ENCODE measurements around the gene PUS7. TPM values are rescaled to one million over a fixed set of nuclear protein-coding genes. Genes with fewer than 3 reads are reported as not detected.
A peak's percentile ranks its signal among the peaks of the same experiment; 100 is the strongest.
"Not testable (repeated sequence)": the region's sequence is repeated elsewhere in the genome, so short reads cannot be mapped to it uniquely, and the experiment has no call there.

Gene PUS7
- total RNA-seq, 2 experiments from 2014 or later, result 42.1 to 42.6 TPM

GRCh38 chr7:105520620-105521019, 1.5 kb downstream of the PUS7 start:
- DNase-seq, H3K9me3 Mint-ChIP-seq, H3K27ac Mint-ChIP-seq, H3K27me3 Mint-ChIP-seq: not testable (repeated sequence)
- Mint-ChIP-seq H3K4me1 (peaks cover 20% of the 10 kb centered on the region), H3K36me3 (peaks cover 17% of the 10 kb centered on the region), H3K4me3 (peak overlapping the region; percentile 71)

- peak overlapping the region; percentile 55 for H3K4me3 Mint-ChIP-seq
- peaks cover 27% of the 10 kb centered on the region for H3K4me1 Mint-ChIP-seq
- H3K27ac Mint-ChIP-seq, result no peak overlapping the region
- H3K9me3 Mint-ChIP-seq, result no peaks in the 10 kb centered on the region
- peaks cover 24% of the 10 kb centered on the region for H3K36me3 Mint-ChIP-seq
- H3K27me3 Mint-ChIP-seq, result no peaks in the 10 kb centered on the region
- no peak for DNase-seq
These were observed 2.7 kb downstream of the PUS7 start for GRCh38 chr7:105519353-105519752.

GRCh38 chr7:105515610-105516009, 6.5 kb downstream of the PUS7 start:
- H3K27me3 Mint-ChIP-seq, H3K27ac Mint-ChIP-seq, DNase-seq, H3K9me3 Mint-ChIP-seq, H3K4me3 Mint-ChIP-seq: not testable (repeated sequence)
- H3K36me3 Mint-ChIP-seq, result peaks cover 38% of the 10 kb centered on the region
- peaks cover 37% of the 10 kb centered on the region for H3K4me1 Mint-ChIP-seq

GRCh38 chr7:105512926-105513526, 9.0 kb downstream of the PUS7 start:
- peak overlapping the region; percentile 55 for H3K27ac Mint-ChIP-seq

GRCh38 chr7:105512415-105512814, 9.7 kb downstream of the PUS7 start:
- no peak for DNase-seq
- H3K27ac Mint-ChIP-seq, result peak overlapping the region; percentile 55
- no peak overlapping the region for H3K4me3 Mint-ChIP-seq
- no peaks in the 10 kb centered on the region for H3K27me3 Mint-ChIP-seq
- H3K36me3 Mint-ChIP-seq, result peaks cover 32% of the 10 kb centered on the region
- H3K4me1 Mint-ChIP-seq, result peaks cover 23% of the 10 kb centered on the region
- no peaks in the 10 kb centered on the region for H3K9me3 Mint-ChIP-seq

More at GRCh38 chr7:105512926-105513526, 9.0 kb downstream of the PUS7 start:
- H3K27me3 Mint-ChIP-seq, result no peaks in the 10 kb centered on the region
- peaks cover 32% of the 10 kb centered on the region for H3K36me3 Mint-ChIP-seq
- no peaks in the 10 kb centered on the region for H3K9me3 Mint-ChIP-seq
- H3K4me3 Mint-ChIP-seq, result no peak overlapping the region
- H3K4me1 Mint-ChIP-seq, result peaks cover 26% of the 10 kb centered on the region
- DNase-seq, result no peak

GRCh38 chr7:105502173-105502572, 19.9 kb downstream of the PUS7 start:
- DNase-seq, result no peak
- H3K9me3 Mint-ChIP-seq, result no peaks in the 10 kb centered on the region
- H3K27me3 Mint-ChIP-seq, result no peaks in the 10 kb centered on the region
- H3K27ac Mint-ChIP-seq, result no peak overlapping the region
- H3K4me3 Mint-ChIP-seq, result no peak overlapping the region
- H3K4me1 Mint-ChIP-seq, result peaks cover 2% of the 10 kb centered on the region
- H3K36me3 Mint-ChIP-seq, result peaks cover 29% of the 10 kb centered on the region

GRCh38 chr7:105497016-105497415, 25.1 kb downstream of the PUS7 start:
- no peaks in the 10 kb centered on the region for H3K4me1 Mint-ChIP-seq
- no peak overlapping the region for H3K27ac Mint-ChIP-seq
- no peaks in the 10 kb centered on the region for H3K27me3 Mint-ChIP-seq
- DNase-seq, result no peak
- peaks cover 9% of the 10 kb centered on the region for H3K36me3 Mint-ChIP-seq
- no peaks in the 10 kb centered on the region for H3K9me3 Mint-ChIP-seq
- H3K4me3 Mint-ChIP-seq, result no peak overlapping the region

GRCh38 chr7:105496521-105496920, 25.6 kb downstream of the PUS7 start:
- H3K27ac Mint-ChIP-seq, result no peak overlapping the region
- no peaks in the 10 kb centered on the region for H3K4me1 Mint-ChIP-seq
- no peaks in the 10 kb centered on the region for H3K27me3 Mint-ChIP-seq
- H3K4me3 Mint-ChIP-seq, result no peak overlapping the region
- H3K9me3 Mint-ChIP-seq, result no peaks in the 10 kb centered on the region
- peaks cover 8% of the 10 kb centered on the region for H3K36me3 Mint-ChIP-seq
- no peak for DNase-seq

- Mint-ChIP-seq H3K27me3 (no peaks in the 10 kb centered on the region), H3K36me3 (peaks cover 14% of the 10 kb centered on the region), H3K4me3 (no peak overlapping the region), H3K4me1 (no peaks in the 10 kb centered on the region), H3K9me3 (no peaks in the 10 kb centered on the region), H3K27ac (no peak overlapping the region)
- DNase-seq, result no peak
These were observed 28.2 kb downstream of the PUS7 start for GRCh38 chr7:105493923-105494315.

GRCh38 chr7:105493196-105493922, 28.7 kb downstream of the PUS7 start:
- no peak overlapping the region for H3K27ac Mint-ChIP-seq
- H3K36me3 Mint-ChIP-seq, result peaks cover 11% of the 10 kb centered on the region
- H3K4me1 Mint-ChIP-seq, result no peaks in the 10 kb centered on the region
- DNase-seq, result no peak
- H3K4me3 Mint-ChIP-seq, result no peak overlapping the region
- no peaks in the 10 kb centered on the region for H3K27me3 Mint-ChIP-seq
- H3K9me3 Mint-ChIP-seq, result no peaks in the 10 kb centered on the region

GRCh38 chr7:105489409-105489808, 32.7 kb downstream of the PUS7 start:
- no peak for DNase-seq
- Mint-ChIP-seq H3K4me1 (no peaks in the 10 kb centered on the region), H3K9me3 (no peaks in the 10 kb centered on the region), H3K27me3 (no peaks in the 10 kb centered on the region), H3K36me3 (peaks cover 27% of the 10 kb centered on the region), H3K4me3 (no peak overlapping the region), H3K27ac (no peak overlapping the region)

- Mint-ChIP-seq H3K27ac (no peak overlapping the region), H3K9me3 (no peaks in the 10 kb centered on the region), H3K4me3 (no peak overlapping the region), H3K4me1 (no peaks in the 10 kb centered on the region), H3K27me3 (no peaks in the 10 kb centered on the region), H3K36me3 (peaks cover 27% of the 10 kb centered on the region)
- DNase-seq, result no peak
These were observed 34.2 kb downstream of the PUS7 start for GRCh38 chr7:105487579-105488571.

- no peaks in the 10 kb centered on the region for H3K4me1 Mint-ChIP-seq
- H3K27ac Mint-ChIP-seq, result no peak overlapping the region
- no peak for DNase-seq
- no peak overlapping the region for H3K4me3 Mint-ChIP-seq
- no peaks in the 10 kb centered on the region for H3K9me3 Mint-ChIP-seq
- H3K27me3 Mint-ChIP-seq, result no peaks in the 10 kb centered on the region
- H3K36me3 Mint-ChIP-seq, result peaks cover 46% of the 10 kb centered on the region
These were observed 41.1 kb downstream of the PUS7 start for GRCh38 chr7:105480931-105481330.

- H3K4me3 Mint-ChIP-seq, result no peak overlapping the region
- H3K27ac Mint-ChIP-seq, result no peak overlapping the region
- no peaks in the 10 kb centered on the region for H3K9me3 Mint-ChIP-seq
- H3K36me3 Mint-ChIP-seq, result peaks cover 47% of the 10 kb centered on the region
- H3K27me3 Mint-ChIP-seq, result no peaks in the 10 kb centered on the region
- H3K4me1 Mint-ChIP-seq, result no peaks in the 10 kb centered on the region
- DNase-seq, result no peak
These were observed 43.5 kb downstream of the PUS7 start for GRCh38 chr7:105478606-105479005.

- H3K27me3 Mint-ChIP-seq, result no peaks in the 10 kb centered on the region
- no peaks in the 10 kb centered on the region for H3K4me1 Mint-ChIP-seq
- no peak for DNase-seq
- H3K27ac Mint-ChIP-seq, result no peak overlapping the region
- H3K36me3 Mint-ChIP-seq, result peaks cover 47% of the 10 kb centered on the region
- H3K9me3 Mint-ChIP-seq, result no peaks in the 10 kb centered on the region
- H3K4me3 Mint-ChIP-seq, result no peak overlapping the region
These were observed 44.2 kb downstream of the PUS7 start for GRCh38 chr7:105477908-105478307.
